Stimulated activated naive CD4-positive, alpha-beta T cell treated with Interleukin-2 at 50 U/mL for 16 hours (primary cell): Measurements from ENCODE around the gene FEM1B.
"Not testable (repeated sequence)": the region's sequence is repeated elsewhere in the genome, so short reads cannot be mapped to it uniquely, and the experiment has no call there.

Source experiments
- DNase-seq: peaks from one replicate; lab custom pipeline; 2025; lab: John Stamatoyannopoulos, UW

The FEM1B gene

GRCh38 chr15:68277603-68278344 lies at the start of gene FEM1B:
FEM1B (plus strand) TSS chr15:68277745; CDS start chr15:68278418, 673 bp downstream.
- peak; percentile 89 for DNase-seq

- no peak for DNase-seq
Measured at GRCh38 chr15:68228143-68228970, 49.2 kb upstream of the FEM1B start.

- DNase-seq, result no peak
Measured at GRCh38 chr15:68228971-68229385, 48.6 kb upstream of the FEM1B start.

- DNase-seq, result peak; percentile 80
Measured at GRCh38 chr15:68229386-68230156, 48.0 kb upstream of the FEM1B start, which contains the start of gene CLN6. CLN6 (minus strand) TSS chr15:68229728; CDS start chr15:68229584, 144 bp downstream.

- DNase-seq, result peak; percentile 6
Measured at GRCh38 chr15:68230157-68231100, 47.1 kb upstream of the FEM1B start.

GRCh38 chr15:68231102-68231818 lies 46.3 kb upstream of the FEM1B start:
- DNase-seq, result no peak

GRCh38 chr15:68232449-68232848 lies 45.1 kb upstream of the FEM1B start:
- DNase-seq, result no peak

- no peak for DNase-seq
Measured at GRCh38 chr15:68232937-68233336, 44.6 kb upstream of the FEM1B start.

- no peak for DNase-seq
Measured at GRCh38 chr15:68234060-68234459, 43.5 kb upstream of the FEM1B start.

GRCh38 chr15:68234520-68234919 lies 43.0 kb upstream of the FEM1B start:
- not testable (repeated sequence) for DNase-seq

- DNase-seq, result no peak
Measured at GRCh38 chr15:68235022-68235421, 42.5 kb upstream of the FEM1B start.

- no peak for DNase-seq
Measured at GRCh38 chr15:68239025-68239424, 38.5 kb upstream of the FEM1B start.

GRCh38 chr15:68241088-68241935 lies 36.2 kb upstream of the FEM1B start:
- DNase-seq, result no peak

- no peak for DNase-seq
Measured at GRCh38 chr15:68244235-68244634, 33.3 kb upstream of the FEM1B start.

- no peak for DNase-seq
Measured at GRCh38 chr15:68249058-68249713, 28.4 kb upstream of the FEM1B start.

- peak; percentile 11 for DNase-seq
Measured at GRCh38 chr15:68252925-68253534, 24.5 kb upstream of the FEM1B start.

GRCh38 chr15:68256675-68257450 lies 20.7 kb upstream of the FEM1B start:
- DNase-seq, result peak; percentile 41

- no peak for DNase-seq
Measured at GRCh38 chr15:68258692-68259091, 18.9 kb upstream of the FEM1B start.
